GM18861 (cell line): ENCODE results near the gene PRPF39.
"Not testable (repeated sequence)": the region's sequence is repeated elsewhere in the genome, so short reads cannot be mapped to it uniquely, and the experiment has no call there.

Experiments
- ATAC-seq: cut with Tn5 transposase; IDR thresholded peaks from one replicate; pipeline ENCODE4 v1.9.1; 2021; ENCODE audit not compliant: unreplicated experiment

PRPF39 gene

GRCh38 chr14:45135659-45136395 is 51.9 kb downstream of the PRPF39 start, which contains the start of gene FANCM:
FANCM (plus strand) TSS chr14:45135930; CDS start chr14:45136032, 102 bp downstream.
- ATAC-seq, result peak; percentile 36

GRCh38 chr14:45136399-45136798 is 52.5 kb downstream of the PRPF39 start:
- ATAC-seq, result no peak

- no peak for ATAC-seq
Measured at GRCh38 chr14:45140661-45141187, 56.8 kb downstream of the PRPF39 start.

GRCh38 chr14:45142083-45142482 is 58.2 kb downstream of the PRPF39 start:
- ATAC-seq, result not testable (repeated sequence)

- ATAC-seq, result peak; percentile 48
Measured at GRCh38 chr14:45144658-45145057, 60.7 kb downstream of the PRPF39 start.

GRCh38 chr14:45145214-45145613 is 61.3 kb downstream of the PRPF39 start:
- ATAC-seq, result peak; percentile 47

GRCh38 chr14:45149602-45150001 is 65.7 kb downstream of the PRPF39 start:
- no peak for ATAC-seq

GRCh38 chr14:45150386-45150890 is 66.5 kb downstream of the PRPF39 start:
- no peak for ATAC-seq

- ATAC-seq, result peak; percentile 52
Measured at GRCh38 chr14:45156067-45156466, 72.2 kb downstream of the PRPF39 start.
